ENCODE results near the gene PAK6.

PAK6 gene

GRCh38 chr15:40270246-40270995, 31.6 kb downstream of the PAK6 start:
- H3K27ac ChIP-seq (ENCODE audit: low read length) = no peak overlapping the region
- H3K27me3 ChIP-seq (ENCODE audit: low read depth, low read length) = no peaks in the 10 kb centered on the region
- no peak overlapping the region for H3K4me2 ChIP-seq (ENCODE audit: low read length)
- no peaks in the 10 kb centered on the region for H3K36me3 ChIP-seq (replicated peaks; ENCODE audit: low read depth, low read length)
- TF ChIP-seq EZH2phosphoT487 (IDR thresholded peaks at IDR 0.05; ENCODE audit: low read depth) = no peak
- no peak for TF ChIP-seq CTCF (IDR thresholded peaks at IDR 0.05; ENCODE audit: low read depth, low read length)
- no peak overlapping the region for H2AFZ ChIP-seq (ENCODE audit: low read depth, low read length)
- H3K9me3 ChIP-seq (ENCODE audit: insufficient read depth, low read length) = no peaks in the 10 kb centered on the region
- H4K20me1 ChIP-seq (ENCODE audit: insufficient read depth, low read length) = no peaks in the 10 kb centered on the region
- no peaks in the 10 kb centered on the region for H3K79me2 ChIP-seq (ENCODE audit: low read length)
- H3K4me3 ChIP-seq (ENCODE audit: low read length) = no peak overlapping the region
- H3K9ac ChIP-seq (ENCODE audit: low read length) = no peak overlapping the region
- peaks cover 8% of the 10 kb centered on the region; the same call in 1 of the 2 replicates for H3K4me1 ChIP-seq (ENCODE audit: low read length)

- Histone ChIP-seq H3K27ac (ENCODE audit: low read length) (no peak overlapping the region), H3K79me2 (ENCODE audit: low read length) (no peaks in the 10 kb centered on the region), H3K4me3 (ENCODE audit: low read length) (no peak overlapping the region), H3K9me3 (ENCODE audit: insufficient read depth, low read length) (no peaks in the 10 kb centered on the region), H3K4me1 (ENCODE audit: low read length) (peaks cover 22% of the 10 kb centered on the region), H3K36me3 (replicated peaks; ENCODE audit: low read depth, low read length) (no peaks in the 10 kb centered on the region), H4K20me1 (ENCODE audit: insufficient read depth, low read length) (no peaks in the 10 kb centered on the region), H2AFZ (ENCODE audit: low read depth, low read length) (no peak overlapping the region), H3K9ac (ENCODE audit: low read length) (no peak overlapping the region), H3K4me2 (ENCODE audit: low read length) (no peak overlapping the region), H3K27me3 (ENCODE audit: low read depth, low read length) (no peaks in the 10 kb centered on the region)
- no peak for TF ChIP-seq EZH2phosphoT487 (IDR thresholded peaks at IDR 0.05; ENCODE audit: low read depth)
- TF ChIP-seq CTCF (IDR thresholded peaks at IDR 0.05; ENCODE audit: low read depth, low read length) = no peak
Measured at GRCh38 chr15:40271685-40272484, 33.0 kb downstream of the PAK6 start.

- Histone ChIP-seq H3K4me2 (ENCODE audit: low read length) (no peak overlapping the region), H3K27ac (ENCODE audit: low read length) (no peak overlapping the region)
- no peak for TF ChIP-seq EZH2phosphoT487 (IDR thresholded peaks at IDR 0.05; ENCODE audit: low read depth)
- peak; percentile 44 for TF ChIP-seq CTCF (IDR thresholded peaks at IDR 0.05; ENCODE audit: low read depth, low read length)
Measured at GRCh38 chr15:40272485-40273056, 33.7 kb downstream of the PAK6 start.

GRCh38 chr15:40273428-40273827, 34.6 kb downstream of the PAK6 start:
- H3K4me1 ChIP-seq (ENCODE audit: low read length) = peaks cover 38% of the 10 kb centered on the region
- H3K27ac ChIP-seq (ENCODE audit: low read length) = no peak overlapping the region
- no peaks in the 10 kb centered on the region for H3K36me3 ChIP-seq (replicated peaks; ENCODE audit: low read depth, low read length)
- no peaks in the 10 kb centered on the region for H3K79me2 ChIP-seq (ENCODE audit: low read length)
- no peak overlapping the region for H3K4me3 ChIP-seq (ENCODE audit: low read length)
- peak overlapping the region; percentile 1; the same call in 1 of the 2 replicates for H3K4me2 ChIP-seq (ENCODE audit: low read length)
- no peak overlapping the region for H3K9ac ChIP-seq (ENCODE audit: low read length)
- no peak overlapping the region for H2AFZ ChIP-seq (ENCODE audit: low read depth, low read length)
- TF ChIP-seq CTCF (IDR thresholded peaks at IDR 0.05; ENCODE audit: low read depth, low read length) (no peak), EZH2phosphoT487 (IDR thresholded peaks at IDR 0.05; ENCODE audit: low read depth) (no peak)
- H3K9me3 ChIP-seq (ENCODE audit: insufficient read depth, low read length) = no peaks in the 10 kb centered on the region
- no peaks in the 10 kb centered on the region for H4K20me1 ChIP-seq (ENCODE audit: insufficient read depth, low read length)
- H3K27me3 ChIP-seq (ENCODE audit: low read depth, low read length) = peaks cover 9% of the 10 kb centered on the region

More at GRCh38 chr15:40272485-40273056, 33.7 kb downstream of the PAK6 start:
- H3K79me2 ChIP-seq (ENCODE audit: low read length) = no peaks in the 10 kb centered on the region
- H4K20me1 ChIP-seq (ENCODE audit: insufficient read depth, low read length) = no peaks in the 10 kb centered on the region
- H3K27me3 ChIP-seq (ENCODE audit: low read depth, low read length) = 0 out of 2 replicates have a peak, but pooled peaks cover under 1% of the 10 kb centered on the region
- no peak overlapping the region for H3K4me3 ChIP-seq (ENCODE audit: low read length)
- H3K36me3 ChIP-seq (replicated peaks; ENCODE audit: low read depth, low read length) = no peaks in the 10 kb centered on the region
- no peak overlapping the region for H3K9ac ChIP-seq (ENCODE audit: low read length)
- peaks cover 29% of the 10 kb centered on the region for H3K4me1 ChIP-seq (ENCODE audit: low read length)
- H3K9me3 ChIP-seq (ENCODE audit: insufficient read depth, low read length) = no peaks in the 10 kb centered on the region
- no peak overlapping the region for H2AFZ ChIP-seq (ENCODE audit: low read depth, low read length)
